Measurements from ENCODE around the gene DYNLT4.
A peak's percentile ranks its signal among the peaks of the same experiment; 100 is the strongest.
"Not testable (repeated sequence)": the region's sequence is repeated elsewhere in the genome, so short reads cannot be mapped to it uniquely, and the experiment has no call there.

The DYNLT4 gene

DNA sequence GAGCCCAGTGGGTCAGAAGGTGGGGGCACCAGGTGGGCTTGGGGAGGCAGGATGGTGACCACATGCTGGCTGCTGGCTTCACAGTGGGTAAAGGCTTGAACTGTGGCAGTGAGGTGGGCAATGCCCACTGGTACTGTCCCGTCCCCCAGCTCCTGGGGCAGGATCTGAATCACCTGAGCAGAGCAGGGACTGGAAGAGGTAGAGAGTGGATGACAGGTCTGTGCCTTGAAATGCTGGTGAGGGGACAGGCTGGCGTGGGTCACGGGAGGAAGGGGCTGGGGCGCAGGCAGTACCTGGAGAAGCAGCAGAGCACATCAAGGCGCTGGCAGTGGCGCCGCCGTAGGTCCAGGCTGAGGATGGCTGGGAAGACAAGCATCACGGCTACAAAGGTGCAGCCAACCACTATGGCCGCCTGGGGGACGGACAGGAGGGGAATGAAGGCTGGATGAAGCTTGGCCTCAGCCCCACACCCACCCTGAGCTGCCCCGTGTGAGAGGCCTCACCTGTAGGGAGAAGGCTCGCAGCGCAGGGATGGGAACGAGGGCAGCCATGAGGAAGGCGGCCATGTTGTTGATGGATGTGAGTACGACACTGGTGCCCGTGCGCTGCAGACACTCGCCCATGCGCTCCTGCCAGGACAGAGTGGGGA, 21.0 kb upstream of the DYNLT4 start:
- no peak for FAIRE-seq

DNA sequence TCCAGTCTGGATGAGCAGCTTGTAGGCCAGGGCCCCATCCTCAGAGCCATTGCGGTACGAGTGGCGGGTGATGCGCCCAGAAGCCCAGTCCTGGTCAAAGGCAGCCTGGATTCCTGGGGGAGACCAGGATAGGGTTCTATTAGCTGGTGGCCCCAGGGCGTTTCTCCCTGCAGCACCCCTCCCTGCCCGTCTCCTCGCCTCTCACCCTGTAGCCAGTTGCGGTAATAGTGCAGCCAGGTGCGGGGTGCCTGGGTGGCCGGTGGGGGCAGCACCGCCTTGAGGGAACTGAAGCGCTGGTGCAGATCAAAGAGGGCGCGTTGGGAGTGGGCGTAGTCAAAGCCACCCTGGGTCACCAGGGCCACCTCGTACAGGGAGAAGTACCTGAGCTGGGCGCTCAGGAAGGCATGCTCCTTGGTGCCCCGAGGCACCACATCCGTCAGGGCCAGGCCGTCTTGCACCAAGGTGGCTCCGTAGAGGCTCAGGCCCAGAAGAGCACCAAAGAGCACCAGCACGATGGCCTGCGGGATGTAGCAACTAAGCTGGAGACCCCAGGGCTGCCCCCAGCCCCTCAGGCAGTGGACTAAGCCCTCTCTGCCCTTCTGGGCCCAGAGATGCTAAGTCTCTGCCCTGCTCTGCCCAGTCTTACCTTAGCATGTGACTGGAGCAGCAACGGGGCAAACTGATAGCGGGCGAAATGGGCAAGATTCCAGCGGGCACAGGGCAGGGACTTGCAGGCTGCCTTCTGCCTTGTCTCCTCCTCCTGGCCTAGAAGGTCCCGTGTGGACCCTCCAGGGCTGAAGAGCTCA, 20.2 kb upstream of the DYNLT4 start:
- no peak for FAIRE-seq

DNA sequence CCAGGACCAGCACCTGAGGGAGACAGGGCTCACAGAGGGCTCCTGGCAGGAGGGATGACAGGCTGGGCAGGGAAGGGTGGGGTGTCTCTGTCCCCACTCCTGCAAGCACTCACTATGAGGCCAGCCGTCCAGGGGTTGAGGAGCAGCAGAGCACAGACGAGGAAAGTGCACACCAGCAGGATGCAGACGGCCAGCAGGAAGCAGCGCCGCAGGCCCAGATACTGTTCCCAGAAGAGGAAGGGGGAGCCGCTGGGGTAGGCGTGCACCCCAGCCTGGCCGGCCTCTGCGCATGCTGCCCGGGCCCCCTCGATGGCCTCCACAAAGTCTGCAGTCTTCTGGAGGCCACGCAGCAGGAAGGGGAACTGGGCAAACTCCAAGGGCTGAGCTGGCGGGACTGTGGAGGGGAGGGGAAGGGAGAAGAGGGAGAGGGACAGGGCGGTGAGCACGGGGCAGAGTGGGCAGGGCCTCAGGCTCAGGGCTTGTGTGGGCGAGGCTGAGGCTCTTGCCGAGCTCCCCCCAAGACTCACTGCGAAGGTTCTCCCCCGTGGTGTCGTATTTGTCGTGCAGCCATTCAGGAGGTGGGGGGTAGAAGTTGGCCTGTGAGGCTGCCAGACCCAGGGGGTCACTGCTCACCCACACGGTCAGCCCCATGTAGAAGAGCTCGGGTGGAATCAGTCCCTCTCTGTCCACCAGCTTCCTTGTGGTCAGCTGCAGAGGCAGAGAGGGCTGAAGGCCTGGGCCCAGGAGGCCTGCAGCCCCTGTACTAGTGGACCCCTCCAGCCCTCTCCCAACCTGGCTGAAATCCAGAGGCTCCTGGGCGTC, 19.4 kb upstream of the DYNLT4 start:
- FAIRE-seq, result no peak

DNA sequence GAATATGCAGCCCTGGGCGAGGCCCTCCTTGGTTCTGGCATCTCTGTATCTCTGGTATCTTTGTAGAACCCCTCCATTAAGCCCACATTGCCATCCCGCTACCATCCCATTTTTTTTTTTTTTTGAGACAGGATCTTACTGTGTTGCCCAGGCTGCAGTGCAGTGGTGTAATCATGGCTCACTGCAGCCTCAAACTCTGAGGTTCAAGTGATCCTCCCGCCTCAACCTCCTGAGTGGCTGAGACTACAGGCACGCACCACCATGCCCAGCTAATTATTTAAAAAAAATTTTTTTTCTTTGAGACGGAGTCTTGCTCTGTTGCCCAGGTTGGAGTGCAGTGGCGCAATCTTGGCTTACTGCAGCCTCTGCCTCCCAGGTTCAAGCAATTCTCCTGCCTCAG, 17.2 kb upstream of the DYNLT4 start:
- FAIRE-seq, result not testable (repeated sequence)

DNA sequence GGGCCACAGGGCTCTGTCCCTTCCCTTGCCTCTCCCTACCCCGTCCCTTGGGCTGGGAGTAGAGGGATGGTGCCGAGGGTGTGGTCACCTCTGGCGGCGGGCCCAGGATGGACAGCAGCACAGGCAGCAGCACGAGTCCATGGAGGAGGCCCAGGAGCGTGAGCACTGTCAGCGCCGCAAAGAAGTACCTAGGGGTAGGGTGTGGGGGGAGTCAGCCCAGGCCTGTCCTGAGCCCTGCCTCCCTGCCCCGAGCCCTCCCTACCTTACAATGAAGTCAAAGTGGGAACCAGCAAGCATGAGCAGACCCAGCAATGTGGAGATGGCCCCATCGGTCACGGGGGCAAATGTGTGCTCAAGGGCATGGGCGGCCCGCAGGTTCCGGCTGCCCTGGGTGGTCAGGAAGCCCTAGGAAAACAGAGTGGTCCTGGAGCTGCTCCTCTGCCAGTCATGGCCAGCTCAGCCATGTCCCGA, 15.9 kb upstream of the DYNLT4 start:
- FAIRE-seq, result no peak

DNA sequence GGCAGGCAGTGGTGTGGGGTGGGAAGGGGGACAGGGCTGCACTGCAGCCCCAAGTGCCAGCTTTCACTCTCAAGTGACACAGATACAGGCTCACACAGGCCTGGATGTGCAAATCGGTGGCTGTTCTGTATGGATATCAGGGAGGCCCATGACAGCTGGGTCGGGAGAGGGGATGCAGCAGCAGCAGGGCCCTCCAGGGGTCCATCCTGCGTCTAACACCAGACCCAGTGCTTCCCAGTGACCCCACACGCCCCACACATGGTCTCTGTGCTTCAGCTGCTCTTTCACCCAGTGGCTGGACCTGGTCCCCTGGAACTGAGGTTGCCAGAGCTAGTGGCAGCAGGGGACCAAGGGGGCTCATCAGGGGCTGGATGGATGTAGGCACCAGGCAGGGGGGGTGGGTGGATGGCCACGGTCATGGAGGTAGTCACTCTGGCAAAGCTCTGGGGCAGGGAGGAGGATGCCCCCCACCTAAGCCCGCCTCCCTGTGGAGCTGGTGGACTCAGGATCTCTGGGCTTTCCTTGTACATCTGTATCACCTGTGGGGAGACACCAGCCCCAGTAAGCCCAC, 15.1 kb upstream of the DYNLT4 start:
- no peak for FAIRE-seq

DNA sequence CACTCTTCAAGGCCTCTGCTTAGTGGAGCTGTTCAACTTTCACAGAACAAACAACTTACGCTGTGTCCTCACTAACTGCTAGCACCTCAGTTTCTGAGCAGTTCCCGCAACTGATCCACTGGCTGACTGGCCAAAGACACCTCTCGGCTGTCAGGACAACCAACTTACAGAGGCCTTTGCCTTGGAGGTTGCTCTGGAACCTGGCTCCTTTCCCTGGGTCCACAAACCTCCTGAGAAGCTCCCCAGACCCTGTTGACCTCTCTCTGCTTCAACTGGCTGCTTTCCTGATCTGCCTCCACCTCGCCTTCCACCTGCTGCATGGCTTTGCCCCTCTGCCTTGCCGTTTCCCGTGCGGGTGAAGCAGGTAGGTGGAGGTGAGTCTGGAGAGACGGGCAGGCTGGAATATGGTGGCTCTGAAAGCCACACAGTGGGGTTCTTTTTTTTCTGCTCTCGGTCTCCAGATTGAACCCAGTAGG, 14.1 kb upstream of the DYNLT4 start:
- FAIRE-seq, result no peak

DNA sequence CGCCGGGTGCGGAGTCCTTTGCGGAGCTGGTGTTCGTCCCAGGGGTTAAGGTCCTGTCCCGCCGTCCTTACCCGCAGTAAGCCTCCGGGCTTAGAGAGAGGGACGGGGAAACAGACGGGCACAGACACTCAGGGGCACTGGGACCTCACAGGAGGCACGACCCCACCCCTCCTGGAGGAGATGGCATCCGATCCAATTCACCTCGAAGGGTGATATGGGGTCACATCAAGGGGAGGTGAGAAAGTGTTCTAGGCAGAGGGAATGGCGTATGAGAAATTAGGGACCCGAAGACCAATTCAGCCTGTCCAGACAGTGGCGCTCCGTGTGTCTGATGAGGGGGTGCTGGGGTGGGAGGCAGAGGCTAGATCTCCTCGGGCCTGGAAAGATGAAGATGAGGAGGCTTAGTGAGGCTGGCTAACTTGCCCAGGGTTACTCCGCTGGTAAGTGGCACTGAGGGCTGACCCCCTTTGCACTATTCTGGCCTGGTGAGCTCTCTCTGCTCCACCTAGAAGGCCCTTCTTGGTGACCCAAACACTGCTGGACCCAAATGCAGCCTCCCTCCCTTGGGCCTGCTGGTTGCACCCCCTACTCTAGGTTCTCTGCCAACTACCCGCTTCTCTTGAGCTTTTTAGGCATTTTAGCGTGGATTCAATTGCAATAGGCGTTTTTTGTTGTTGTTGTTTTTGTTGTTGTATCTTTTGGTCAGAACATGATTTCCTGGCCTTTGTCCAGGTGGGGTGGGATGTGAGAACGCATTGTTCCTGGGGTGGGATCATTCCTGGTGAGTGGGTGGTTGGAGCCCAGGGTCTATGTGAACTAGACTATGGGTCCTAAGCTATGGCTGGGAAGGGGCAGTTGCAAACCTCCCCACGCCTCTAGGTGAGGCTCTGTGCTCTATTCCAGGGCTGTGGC, 13.4 kb upstream of the DYNLT4 start:
- FAIRE-seq, result no peak

DNA sequence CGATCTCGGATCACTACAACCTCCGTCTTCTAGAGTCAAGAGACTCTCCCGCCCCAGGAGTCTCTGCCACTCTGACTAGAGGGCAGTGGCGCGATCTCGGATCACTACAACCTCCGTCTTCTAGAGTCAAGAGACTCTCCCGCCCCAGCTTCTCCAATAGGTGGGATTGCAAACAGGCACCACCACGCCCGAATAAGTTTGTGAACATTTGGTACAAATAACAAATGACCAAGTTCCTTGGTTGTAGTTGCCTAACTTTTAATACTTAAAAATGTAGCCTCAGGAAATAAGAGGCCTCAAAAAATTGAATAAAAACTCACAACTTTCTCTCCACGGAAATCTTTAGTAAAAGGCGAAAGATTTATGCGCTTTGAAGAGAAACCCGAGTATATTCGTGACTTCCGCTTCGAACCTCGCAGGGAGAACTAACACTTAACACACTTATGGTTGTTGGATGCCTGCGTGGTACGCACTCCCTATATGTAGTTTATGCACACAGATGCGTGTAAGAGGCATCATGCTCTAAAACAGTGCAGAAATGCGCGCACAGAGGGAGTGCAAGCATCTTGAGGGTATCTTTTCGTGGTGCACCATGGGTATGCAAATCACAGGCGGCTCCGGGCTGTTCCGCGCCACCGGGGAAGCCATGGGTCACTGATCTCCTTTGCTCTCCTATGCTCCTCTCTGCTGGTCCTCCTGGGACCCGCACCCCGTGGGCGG, 12.6 kb upstream of the DYNLT4 start:
- peak; percentile 90 for FAIRE-seq

DNA sequence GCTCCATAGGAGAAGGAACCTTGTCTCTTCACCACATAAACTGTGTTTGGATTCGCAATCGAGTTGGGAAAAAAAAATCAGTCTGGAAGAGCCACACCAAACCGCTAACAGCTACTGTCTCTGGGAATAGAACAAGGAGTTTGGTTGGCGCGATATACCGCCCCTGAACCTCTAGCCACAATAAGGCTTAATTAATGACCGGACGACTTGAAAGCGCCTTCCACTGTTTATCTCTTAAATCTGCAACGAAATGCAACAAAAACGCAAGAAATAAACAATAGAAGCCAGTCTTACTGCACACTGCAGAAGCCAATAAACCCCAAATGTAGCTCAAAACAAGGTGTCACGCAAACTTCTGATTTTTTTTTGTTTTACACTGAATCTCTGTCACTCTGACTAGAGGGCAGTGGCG, 12.1 kb upstream of the DYNLT4 start:
- FAIRE-seq, result peak; percentile 36

DNA sequence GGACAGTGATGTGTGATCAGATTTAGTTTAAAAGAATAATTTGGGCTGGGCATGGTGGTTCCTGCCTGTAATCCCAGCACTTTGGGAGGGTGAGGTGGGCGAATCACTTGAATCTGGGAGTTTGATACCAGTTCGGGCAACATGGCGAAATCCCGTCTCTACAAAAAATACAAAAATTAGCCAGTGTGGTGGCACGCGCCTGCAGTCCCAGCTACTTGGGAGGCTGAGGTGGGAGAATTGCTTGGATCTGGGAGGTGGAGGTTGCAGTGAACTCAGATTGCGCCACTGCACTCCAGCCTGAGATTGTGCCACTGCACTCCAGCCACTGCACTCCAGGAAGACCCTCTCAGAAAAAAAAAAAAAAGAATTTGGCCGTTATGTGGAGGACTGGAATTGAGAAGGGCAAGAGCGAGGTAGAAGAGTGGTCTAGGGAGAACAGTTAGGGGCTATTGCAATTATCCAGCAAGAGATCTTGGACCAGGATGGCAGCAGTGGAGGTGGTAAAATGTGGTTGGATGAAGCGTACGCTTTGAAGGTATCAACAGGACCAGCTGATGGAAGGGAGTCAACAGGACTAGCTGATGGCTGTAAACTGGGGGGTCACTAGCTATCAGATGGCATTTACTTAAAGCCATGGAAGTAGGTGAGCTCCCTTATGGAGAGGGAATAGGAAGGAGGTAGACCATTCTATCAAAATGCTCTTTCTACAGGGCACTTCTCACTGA, 10.8 kb upstream of the DYNLT4 start:
- FAIRE-seq, result no peak

DNA sequence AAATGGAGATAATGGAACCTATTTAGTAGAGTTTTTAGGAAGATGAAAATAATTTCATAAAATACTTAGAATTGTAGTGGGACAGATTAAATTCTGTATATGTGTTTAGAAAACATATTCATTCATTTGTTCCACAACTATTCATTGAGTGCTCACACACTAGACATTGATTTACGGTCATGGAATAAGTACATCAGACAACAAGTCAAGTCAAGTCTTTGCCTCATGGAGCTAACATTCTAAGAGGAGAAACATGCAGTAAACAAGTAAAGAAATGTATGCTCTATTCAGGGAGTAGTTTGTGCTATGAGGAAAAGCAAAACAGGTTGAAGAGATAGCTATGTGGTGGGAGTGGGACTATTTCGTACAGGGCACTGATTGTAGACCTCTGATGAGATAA, 10.2 kb upstream of the DYNLT4 start:
- FAIRE-seq, result no peak

DNA sequence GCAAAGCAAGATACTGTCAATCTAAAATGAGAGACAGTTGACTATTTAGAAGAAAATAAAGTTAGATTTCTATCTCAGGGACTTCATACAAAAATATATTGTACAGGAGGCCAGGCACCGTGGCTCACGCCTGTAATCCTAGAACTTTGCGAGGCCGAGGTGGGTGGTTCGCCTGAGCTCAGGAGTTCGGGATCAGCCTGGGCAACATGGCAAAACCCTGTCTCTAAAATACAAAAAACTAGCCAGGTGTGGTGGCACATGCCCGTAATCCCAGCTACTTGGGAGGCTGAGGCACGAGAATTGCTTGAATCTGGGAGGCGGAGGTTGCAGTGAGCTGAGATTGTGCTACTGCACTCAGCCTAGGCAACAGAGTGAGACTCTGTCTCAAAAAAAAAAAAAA, 8.8 kb upstream of the DYNLT4 start:
- not testable (repeated sequence) for FAIRE-seq

DNA sequence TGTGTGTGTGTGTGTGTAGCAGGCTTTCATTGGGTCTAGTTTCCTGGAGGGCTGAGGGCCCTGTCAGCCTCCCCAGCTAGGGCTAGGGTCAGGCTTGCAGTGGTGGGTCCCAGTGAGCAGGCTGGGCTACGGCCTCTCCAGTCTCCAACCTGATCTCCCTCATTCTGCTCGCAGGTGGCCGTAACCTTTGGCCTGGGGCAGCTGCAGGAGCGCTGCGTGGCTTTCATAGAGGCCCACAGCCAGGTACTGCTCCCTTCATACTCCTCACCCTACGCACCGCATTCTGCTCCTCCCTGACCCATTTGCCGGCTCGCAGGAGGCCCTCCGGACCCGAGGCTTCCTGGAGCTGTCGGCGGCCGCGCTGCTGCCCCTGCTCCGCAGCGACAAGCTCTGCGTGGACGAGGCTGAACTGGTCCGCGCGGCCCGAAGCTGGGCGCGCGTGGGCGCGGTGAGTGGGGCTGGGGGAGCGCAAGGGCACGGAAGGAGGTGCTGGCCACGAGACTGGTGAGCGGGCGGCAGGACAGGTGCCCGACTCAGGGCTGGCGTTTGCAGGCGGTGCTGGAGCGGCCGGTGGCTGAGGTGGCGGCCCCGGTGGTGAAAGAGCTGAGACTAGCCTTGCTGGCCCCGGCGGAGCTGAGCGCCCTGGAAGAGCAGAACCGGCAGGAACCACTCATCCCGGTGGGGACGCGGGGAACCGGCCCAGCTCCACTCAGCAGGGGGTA, 5.8 kb upstream of the DYNLT4 start:
- FAIRE-seq, result no peak

DNA sequence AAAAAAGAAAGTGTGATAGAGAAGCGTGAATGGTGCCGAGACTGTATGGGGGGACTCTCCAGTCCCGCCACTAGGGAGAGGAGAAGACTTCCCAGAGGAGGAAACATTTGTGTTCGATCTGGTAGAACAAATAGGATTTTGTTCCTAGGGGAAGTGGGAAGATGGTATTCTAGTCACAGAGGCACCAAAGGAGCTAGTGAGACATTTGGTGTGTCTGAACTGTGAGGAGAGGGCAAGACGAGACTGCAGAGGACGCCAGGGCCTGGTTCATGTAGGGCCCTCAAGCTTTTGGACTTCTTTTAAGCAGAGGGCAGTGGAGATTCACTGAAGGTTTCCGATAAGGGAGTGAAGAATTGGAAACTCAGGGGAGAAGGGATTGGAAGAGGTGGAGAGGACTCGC, 4.1 kb upstream of the DYNLT4 start:
- FAIRE-seq, result no peak

DNA sequence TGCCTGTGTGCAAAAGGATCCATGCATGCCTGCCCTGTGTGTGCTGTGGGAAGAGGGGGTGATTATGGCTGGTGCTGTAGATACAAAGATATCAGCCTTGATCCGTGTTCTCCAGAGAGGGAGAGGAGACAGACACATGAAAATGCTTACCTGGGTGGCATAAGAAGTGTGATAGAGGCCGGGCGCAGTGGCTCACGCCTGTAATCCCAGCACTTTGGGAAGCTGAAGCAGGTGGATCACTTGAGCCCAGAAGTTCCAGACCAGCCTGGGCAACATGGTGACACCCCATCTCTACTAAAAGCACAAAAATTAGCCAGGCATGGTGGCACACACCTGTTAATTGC, 3.6 kb upstream of the DYNLT4 start:
- FAIRE-seq, result not testable (repeated sequence)

DNA sequence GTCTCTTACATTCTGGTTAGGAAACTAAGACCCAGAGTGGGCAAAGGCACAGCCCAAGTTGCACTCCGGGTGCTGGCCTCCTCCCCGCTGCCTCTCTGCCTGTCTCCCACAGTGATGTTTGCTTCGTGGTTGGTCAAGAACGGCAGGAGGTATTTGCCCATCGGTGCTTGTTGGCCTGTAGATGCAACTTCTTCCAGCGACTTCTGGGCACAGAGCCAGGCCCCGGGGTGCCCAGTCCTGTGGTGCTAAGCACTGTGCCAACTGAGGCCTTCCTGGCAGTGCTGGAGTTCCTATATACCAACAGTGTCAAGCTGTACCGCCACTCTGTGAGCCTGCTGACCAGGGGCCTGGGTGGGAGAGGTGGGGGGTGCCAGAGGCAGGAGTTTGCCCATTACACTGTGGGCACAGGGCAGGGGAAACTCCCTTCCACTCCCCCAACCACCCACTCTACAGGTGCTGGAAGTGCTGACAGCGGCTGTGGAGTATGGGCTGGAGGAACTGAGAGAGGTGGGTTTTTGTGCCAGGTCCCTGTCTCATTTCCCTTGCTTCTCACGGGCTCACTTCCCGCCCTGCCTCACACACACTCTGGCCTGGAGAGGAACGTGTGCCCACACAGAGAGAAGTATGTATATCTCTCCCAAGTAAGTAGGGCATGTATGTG, 3.1 kb upstream of the DYNLT4 start:
- no peak for FAIRE-seq

DNA sequence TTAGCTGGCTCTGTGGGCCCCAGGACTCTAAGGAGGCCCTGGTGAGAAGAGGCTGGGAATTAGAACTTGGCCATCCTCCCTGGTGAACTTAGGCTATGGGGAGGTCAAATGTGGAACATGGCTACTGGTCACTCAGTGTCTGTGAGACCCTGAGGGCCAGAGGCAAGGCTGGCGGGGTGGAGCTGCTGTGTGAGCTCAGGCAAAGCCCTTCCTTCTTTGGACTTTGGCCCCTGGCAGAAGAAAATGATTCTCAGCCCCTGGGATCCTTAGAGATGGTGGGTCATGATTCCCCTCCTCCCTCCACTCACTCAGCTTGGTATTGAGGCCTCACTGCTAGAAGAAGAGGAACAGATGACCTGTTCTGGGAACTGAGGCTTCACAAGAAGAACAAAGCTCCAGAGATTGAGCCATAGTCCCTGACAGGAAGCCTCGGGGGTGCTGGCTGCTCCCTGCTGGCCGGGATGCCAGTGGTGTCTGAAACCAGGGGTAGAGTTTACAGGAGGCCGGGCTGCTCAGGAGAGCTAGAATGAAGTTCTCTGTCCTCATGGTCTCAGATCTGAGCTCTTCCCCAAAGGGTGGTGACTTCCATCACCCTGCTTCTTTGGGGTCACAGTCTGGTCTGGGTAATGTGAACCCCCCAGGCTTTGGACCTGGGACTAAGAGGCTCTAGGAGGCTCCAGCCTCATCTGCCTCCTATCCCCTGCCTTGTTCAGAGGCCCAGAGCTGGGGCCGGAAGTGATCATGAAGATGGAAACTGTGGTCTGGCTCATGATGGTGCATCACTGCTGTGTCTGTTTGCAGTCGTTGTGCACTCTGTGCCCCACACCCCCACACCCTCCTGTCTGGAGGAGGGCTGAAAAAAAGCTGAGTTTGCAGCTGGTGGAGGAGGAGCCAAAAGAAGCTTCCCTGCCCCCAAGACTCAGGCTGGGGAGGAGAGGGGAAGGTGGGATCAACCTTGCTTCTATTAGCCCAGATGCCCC, 2.1 kb upstream of the DYNLT4 start:
- FAIRE-seq, result no peak
